Panc1 (cell line): ENCODE data around the gene UBXN2A.

Source experiments
- CTCF ChIP-seq: fragments of 450-650 bp; IDR thresholded peaks from 2 replicates; pipeline ENCODE4 v1.5.1; 2017; ENCODE audit warnings: mild to moderate bottlenecking
- POLR2AphosphoS5 ChIP-seq: IDR thresholded peaks from 2 replicates; pipeline ENCODE4 v1.6.1; 2012; ENCODE audit warnings: mild to moderate bottlenecking, low read depth, low read length, moderate library complexity
- REST ChIP-seq, 2 experiments: IDR thresholded peaks; 2 replicates each; pipeline ENCODE4 v1.6.1; 2011 to 2012; ENCODE audit warnings: low read depth in 2 of 2, control low read depth in 1 of 2, low read length in 1 of 2, mild to moderate bottlenecking in 1 of 2, moderate library complexity in 1 of 2; ENCODE audit not compliant: insufficient read depth in 1 of 2
- SIN3A ChIP-seq: IDR thresholded peaks from 2 replicates; pipeline ENCODE4 v1.6.1; 2012; ENCODE audit warnings: low read depth, mild to moderate bottlenecking, low read length, moderate library complexity, borderline replicate concordance; ENCODE audit not compliant: insufficient read depth

- TF ChIP-seq CTCF (no peak), SIN3A (no peak), POLR2AphosphoS5 (no peak), REST (IDR thresholded peaks at IDR 0.05; ENCODE audit: insufficient read depth in 1 of 2, low read depth in 2 of 2, low read length in 1 of 2) (no peak)
Observed at GRCh38 chr2:23905155-23905554, 35.1 kb upstream of the UBXN2A start.
